Ishikawa (cell line): ENCODE data around the gene GRID2.

Source experiments
- CEBPB ChIP-seq: IDR thresholded peaks from 2 replicates; pipeline ENCODE4 v1.6.1; 2012
- EGR1 ChIP-seq: IDR thresholded peaks from 2 replicates; pipeline ENCODE4 v1.6.1; 2012
- EP300 ChIP-seq: IDR thresholded peaks from 2 replicates; pipeline ENCODE4 v1.6.1; 2012; ENCODE audit warnings: borderline replicate concordance
- RAD21 ChIP-seq: IDR thresholded peaks from 2 replicates; pipeline ENCODE4 v1.6.1; 2012; ENCODE audit warnings: low read depth
- TAF1 ChIP-seq: IDR thresholded peaks from 2 replicates; pipeline ENCODE4 v1.6.1; 2012; ENCODE audit warnings: low read depth, mild to moderate bottlenecking
- TCF12 ChIP-seq: IDR thresholded peaks from 2 replicates; pipeline ENCODE4 v1.6.1; 2012; ENCODE audit warnings: low read depth
- YY1 ChIP-seq: IDR thresholded peaks from 2 replicates; pipeline ENCODE4 v1.6.1; 2012; ENCODE audit warnings: low read depth

- TF ChIP-seq TCF12 (no peak), RAD21 (no peak), CEBPB (no peak), EP300 (no peak), YY1 (no peak), EGR1 (no peak), TAF1 (no peak)
These were observed 918.0 kb downstream of the GRID2 start for GRCh38 chr4:93221771-93222170.
